Mammary epithelial cell (primary cell): Measurements from ENCODE around the gene GNAI3.

Experiments
- CTCF ChIP-seq, 2 donors: IDR thresholded peaks in 1 of 2; conservative IDR thresholded peaks in 1 of 2; 2 replicates each; pipeline ENCODE4 v1.5.1; 2011 to 2012; ENCODE audit warnings: inconsistent platforms in 2 of 2, low read length in 2 of 2, mild to moderate bottlenecking in 2 of 2, control low read depth in 1 of 2, low read depth in 1 of 2; ENCODE audit not compliant: insufficient read depth in 1 of 2; ENCODE audit errors: extremely low read depth in 1 of 2
- EZH2 ChIP-seq: IDR thresholded peaks from 2 replicates; pipeline ENCODE4 v1.6.1; 2012; ENCODE audit warnings: low read length, inconsistent platforms, borderline replicate concordance

- TF ChIP-seq CTCF (conservative IDR thresholded peaks at IDR 0.05 in 1 of 2, IDR thresholded peaks at IDR 0.05 in 1 of 2; ENCODE audit: extremely low read depth in 1 of 2, insufficient read depth in 1 of 2, low read depth in 1 of 2, low read length in 2 of 2) (no peak), EZH2 (no peak)
These were observed 90.8 kb downstream of the GNAI3 start for GRCh38 chr1:109639063-109639840.
